ENCODE data around the gene ZBED3. TPM values are rescaled to one million over a fixed set of nuclear protein-coding genes. Genes with fewer than 3 reads are reported as not detected.

The ZBED3 gene
- total RNA-seq, 1 donor from 2014 or later: 6.0 TPM

GRCh38 chr5:77030097-77031071 is 56.7 kb downstream of the ZBED3 start, which contains the start of gene AGGF1:
Gene AGGF1 (plus strand): TSS chr5:77030404. CDS start chr5:77030767, 363 bp downstream.
- TF ChIP-seq EZH2 (IDR thresholded peaks at IDR 0.05; ENCODE audit: insufficient read depth, low read length): no peak
- no peak for TF ChIP-seq CTCF (IDR thresholded peaks at IDR 0.05; ENCODE audit: insufficient read depth, low read depth, low read length)
- no peaks in the 10 kb centered on the region for H3K27me3 Mint-ChIP-seq (ENCODE audit: low read depth, unreplicated experiment)
- H3K4me3 Mint-ChIP-seq (ENCODE audit: unreplicated experiment): peak within 1 kb of the TSS; percentile 89
- DNase-seq (ENCODE audit: low read depth): peak; percentile 92
- peaks cover 7% of the 10 kb centered on the region for H3K4me1 Mint-ChIP-seq (ENCODE audit: low read depth, unreplicated experiment)
- Histone ChIP-seq H4K20me1 (ENCODE audit: insufficient read depth, low read length) (peaks cover 6% of the 10 kb centered on the region), H3K4me3 (ENCODE audit: insufficient read depth, low read depth, low read length) (peak within 1 kb of the TSS; percentile 90), H3K9ac (ENCODE audit: low read length) (peak within 1 kb of the TSS; percentile 94), H3K27ac (ENCODE audit: low read depth, low read length) (peak within 1 kb of the TSS; percentile 89), H2AFZ (ENCODE audit: low read depth, low read length) (peak within 1 kb of the TSS; percentile 92), H3K27me3 (ENCODE audit: insufficient read depth, low read length) (no peaks in the 10 kb centered on the region), H3K9me3 (ENCODE audit: insufficient read depth, low read depth, low read length) (peaks cover 7% of the 10 kb centered on the region), H3K4me1 (ENCODE audit: insufficient read depth, low read length) (peaks cover 10% of the 10 kb centered on the region), H3K79me2 (ENCODE audit: insufficient read depth, low read length) (peaks cover 26% of the 10 kb centered on the region), H3K4me2 (ENCODE audit: low read length) (peak within 1 kb of the TSS; percentile 98), H3K36me3 (ENCODE audit: insufficient read depth, low read length) (no peaks in the 10 kb centered on the region)
- no peak for FAIRE-seq
- peaks cover 10% of the 10 kb centered on the region for H3K9me3 Mint-ChIP-seq (ENCODE audit: unreplicated experiment)
- peaks cover under 1% of the 10 kb centered on the region for H3K36me3 Mint-ChIP-seq (ENCODE audit: low read depth, unreplicated experiment)
- H3K27ac Mint-ChIP-seq (ENCODE audit: unreplicated experiment): peak within 1 kb of the TSS; percentile 86

GRCh38 chr5:77029376-77029885 is 57.7 kb downstream of the ZBED3 start:
- Histone ChIP-seq H4K20me1 (ENCODE audit: insufficient read depth, low read length) (peaks cover 6% of the 10 kb centered on the region), H3K9ac (ENCODE audit: low read length) (peak overlapping the region; percentile 94), H3K36me3 (ENCODE audit: insufficient read depth, low read length) (no peaks in the 10 kb centered on the region), H3K27ac (ENCODE audit: low read depth, low read length) (no peak overlapping the region), H3K4me1 (ENCODE audit: insufficient read depth, low read length) (peaks cover 10% of the 10 kb centered on the region), H3K9me3 (ENCODE audit: insufficient read depth, low read depth, low read length) (peaks cover 7% of the 10 kb centered on the region), H3K4me3 (ENCODE audit: insufficient read depth, low read depth, low read length) (peak overlapping the region; percentile 90), H3K4me2 (ENCODE audit: low read length) (peak overlapping the region; percentile 98), H2AFZ (ENCODE audit: low read depth, low read length) (peak overlapping the region; percentile 92), H3K27me3 (ENCODE audit: insufficient read depth, low read length) (no peaks in the 10 kb centered on the region), H3K79me2 (ENCODE audit: insufficient read depth, low read length) (peaks cover 26% of the 10 kb centered on the region)
- FAIRE-seq: no peak
- Mint-ChIP-seq H3K4me1 (ENCODE audit: low read depth, unreplicated experiment) (peaks cover 7% of the 10 kb centered on the region), H3K27ac (ENCODE audit: unreplicated experiment) (no peak overlapping the region), H3K27me3 (ENCODE audit: low read depth, unreplicated experiment) (no peaks in the 10 kb centered on the region), H3K4me3 (ENCODE audit: unreplicated experiment) (peak overlapping the region; percentile 89), H3K36me3 (ENCODE audit: low read depth, unreplicated experiment) (no peaks in the 10 kb centered on the region), H3K9me3 (ENCODE audit: unreplicated experiment) (peaks cover 10% of the 10 kb centered on the region)
- TF ChIP-seq CTCF (IDR thresholded peaks at IDR 0.05; ENCODE audit: insufficient read depth, low read depth, low read length) (no peak), EZH2 (IDR thresholded peaks at IDR 0.05; ENCODE audit: insufficient read depth, low read length) (no peak)
- DNase-seq (ENCODE audit: low read depth): no peak
